ENCODE measurements around the gene SP140.

- TF ChIP-seq CTCF (IDR thresholded peaks at IDR 0.05) (no peak), EZH2 (IDR thresholded peaks at IDR 0.05) (no peak)
These were observed 17.0 kb upstream of the SP140 start for GRCh38 chr2:230208576-230208975.

Measured in neural progenitor cell (in vitro differentiated cells).